ENCODE measurements around the gene UBE2I.
A peak's percentile ranks its signal among the peaks of the same experiment; 100 is the strongest.

Gene UBE2I

GRCh38 chr16:1345651-1346421, 36.4 kb downstream of the UBE2I start:
- DNase-seq, result no peak

DNA sequence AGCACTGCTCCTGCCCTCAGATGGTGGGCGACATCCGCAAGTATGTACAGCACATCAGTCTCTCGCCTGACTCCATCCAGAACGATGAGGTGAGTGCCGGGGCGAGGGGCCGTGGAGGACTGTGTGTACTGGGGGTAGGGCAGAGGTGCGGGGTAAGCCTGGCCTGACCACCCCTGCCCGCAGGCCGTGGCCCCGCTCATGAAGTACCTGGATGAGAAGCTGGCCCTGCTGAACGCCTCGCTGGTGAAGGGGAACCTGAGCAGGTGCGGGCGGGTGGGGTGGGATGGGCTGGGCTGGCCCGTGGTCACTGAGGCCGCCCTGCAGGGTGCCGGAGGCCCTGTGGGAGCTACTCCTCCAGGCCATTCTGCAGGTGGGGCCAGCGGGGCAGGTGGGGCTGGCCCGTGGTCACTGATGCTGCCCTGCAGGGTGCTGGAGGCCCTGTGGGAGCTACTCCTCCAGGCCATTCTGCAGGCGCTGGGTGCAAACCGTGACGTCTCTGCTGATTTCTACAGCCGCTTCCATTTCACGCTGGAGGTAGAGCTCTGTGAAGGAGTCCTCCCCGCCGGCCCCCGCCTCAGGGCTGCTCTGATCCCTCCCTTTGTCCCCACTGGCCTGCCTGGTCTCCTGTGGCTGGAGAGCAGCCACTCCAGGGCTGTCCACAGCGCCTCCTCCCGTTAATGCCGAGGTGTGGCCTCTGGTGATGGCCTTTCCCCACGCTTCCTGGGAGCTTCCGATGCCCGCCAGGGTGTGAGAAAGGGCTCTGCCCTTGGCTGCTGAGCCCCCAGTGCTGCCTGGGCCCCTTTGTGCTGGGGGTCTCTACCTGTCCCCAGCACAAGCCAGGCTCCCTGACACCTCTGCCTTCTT, 37.2 kb downstream of the UBE2I start:
- no peak for DNase-seq

DNA sequence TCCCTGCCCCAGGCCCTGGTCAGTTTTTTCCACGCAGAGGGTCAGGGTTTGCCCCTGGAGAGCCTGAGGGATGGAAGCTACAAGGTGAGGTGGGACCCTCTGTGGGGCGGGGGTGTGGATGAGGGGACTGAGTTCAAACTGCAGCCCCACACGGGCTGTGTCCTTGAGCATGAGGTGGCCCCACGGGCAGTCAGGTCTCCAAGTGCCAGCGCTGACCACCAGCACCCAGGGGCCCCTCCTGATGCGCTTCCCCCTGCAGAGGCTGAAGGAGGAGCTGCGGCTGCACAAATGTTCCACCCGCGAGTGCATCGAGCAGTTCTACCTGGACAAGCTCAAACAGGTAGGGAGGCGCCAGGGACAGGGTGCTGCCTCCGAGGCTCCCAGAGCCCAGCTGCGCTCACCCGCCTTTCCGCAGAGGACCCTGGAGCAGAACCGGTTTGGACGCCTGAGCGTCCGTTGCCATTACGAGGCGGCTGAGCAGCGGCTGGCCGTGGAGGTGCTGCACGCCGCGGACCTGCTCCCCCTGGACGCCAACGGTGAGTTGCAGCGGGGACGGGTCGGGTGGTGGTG, 37.9 kb downstream of the UBE2I start:
- no peak for DNase-seq

- no peak for DNase-seq
Measured at GRCh38 chr16:1347962-1348361, 38.5 kb downstream of the UBE2I start.

DNA sequence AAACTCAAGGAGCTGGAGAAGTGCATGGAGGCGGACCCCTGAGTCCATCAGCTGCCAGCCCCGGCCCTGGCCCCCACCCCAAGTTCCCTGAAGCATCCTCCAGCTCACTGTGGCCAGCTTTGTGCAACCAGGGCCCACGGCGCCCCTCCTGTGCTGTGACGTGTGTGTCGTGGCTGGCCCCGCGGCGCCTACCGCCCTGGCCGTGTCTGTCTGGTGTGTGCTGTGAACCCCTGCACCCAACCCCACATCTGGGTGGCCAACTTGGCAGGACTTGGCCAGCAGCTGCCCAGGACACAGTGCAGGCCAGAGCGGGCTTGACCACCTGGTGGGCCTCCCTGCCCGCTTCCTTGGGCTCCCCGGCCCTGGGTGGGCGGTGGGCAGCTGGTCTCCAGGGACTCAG, 39.0 kb downstream of the UBE2I start:
- no peak for DNase-seq

DNA sequence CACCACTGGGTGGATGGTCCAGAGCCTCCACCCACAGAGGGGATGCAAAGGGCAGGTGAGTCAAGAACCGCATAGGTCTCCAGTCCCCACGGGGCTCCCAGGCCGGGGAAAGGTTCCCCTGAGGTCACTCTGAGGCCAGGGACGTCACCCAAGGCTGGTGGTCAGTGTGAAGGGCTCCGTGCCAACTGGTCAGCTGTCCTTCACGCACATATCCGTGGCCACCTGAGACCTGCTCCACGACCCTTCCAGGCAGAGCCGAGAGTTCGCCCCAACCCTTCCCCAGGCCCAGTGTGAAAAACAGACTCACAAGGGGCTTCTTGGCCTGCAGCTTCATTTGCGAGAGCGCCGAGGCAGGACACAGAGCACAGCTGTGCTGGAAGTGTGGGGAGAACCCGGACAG, 39.5 kb downstream of the UBE2I start:
- no peak for DNase-seq

- no peak for DNase-seq
Measured at GRCh38 chr16:1349351-1349750, 39.9 kb downstream of the UBE2I start.

- no peak for DNase-seq
Measured at GRCh38 chr16:1349951-1350350, 40.5 kb downstream of the UBE2I start.

- DNase-seq, result no peak
Measured at GRCh38 chr16:1350691-1351090, 41.3 kb downstream of the UBE2I start.

- no peak for DNase-seq
Measured at GRCh38 chr16:1351215-1351581, 41.8 kb downstream of the UBE2I start.

- DNase-seq, result peak; percentile 83
Measured at GRCh38 chr16:1351582-1352362, 42.3 kb downstream of the UBE2I start, which contains the start of the genes GNPTG and TSR3. TSS of gene GNPTG (plus strand) at chr16:1351931. CDS start at chr16:1351966, 35 bp downstream. TSS of gene TSR3 (minus strand) at chr16:1351878. CDS start at chr16:1351804, 74 bp downstream.

- no peak for DNase-seq
Measured at GRCh38 chr16:1354815-1355540, 45.5 kb downstream of the UBE2I start.

GRCh38 chr16:1355591-1355990, 46.2 kb downstream of the UBE2I start:
- no peak for DNase-seq

- DNase-seq, result no peak
Measured at GRCh38 chr16:1356061-1356900, 46.8 kb downstream of the UBE2I start.

- no peak for DNase-seq
Measured at GRCh38 chr16:1357906-1358566, 48.6 kb downstream of the UBE2I start.

GRCh38 chr16:1361685-1362360, 52.4 kb downstream of the UBE2I start:
- no peak for DNase-seq

DNA sequence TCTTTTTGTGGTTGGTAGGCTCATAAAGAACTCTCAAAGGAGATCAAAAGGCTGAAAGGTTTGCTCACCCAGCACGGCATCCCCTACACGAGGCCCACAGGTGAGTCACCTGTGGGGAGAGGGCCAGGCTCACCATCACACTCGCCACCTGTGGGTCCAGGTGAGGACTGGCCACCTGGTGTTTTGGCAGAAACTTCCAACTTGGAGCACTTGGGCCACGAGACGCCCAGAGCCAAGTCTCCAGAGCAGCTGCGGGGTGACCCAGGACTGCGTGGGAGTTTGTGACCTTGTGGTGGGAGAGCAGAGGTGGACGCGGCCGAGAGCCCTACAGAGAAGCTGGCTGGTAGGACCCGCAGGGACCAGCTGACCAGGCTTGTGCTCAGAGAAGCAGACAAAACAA, 53.4 kb downstream of the UBE2I start:
- DNase-seq, result no peak

DNA sequence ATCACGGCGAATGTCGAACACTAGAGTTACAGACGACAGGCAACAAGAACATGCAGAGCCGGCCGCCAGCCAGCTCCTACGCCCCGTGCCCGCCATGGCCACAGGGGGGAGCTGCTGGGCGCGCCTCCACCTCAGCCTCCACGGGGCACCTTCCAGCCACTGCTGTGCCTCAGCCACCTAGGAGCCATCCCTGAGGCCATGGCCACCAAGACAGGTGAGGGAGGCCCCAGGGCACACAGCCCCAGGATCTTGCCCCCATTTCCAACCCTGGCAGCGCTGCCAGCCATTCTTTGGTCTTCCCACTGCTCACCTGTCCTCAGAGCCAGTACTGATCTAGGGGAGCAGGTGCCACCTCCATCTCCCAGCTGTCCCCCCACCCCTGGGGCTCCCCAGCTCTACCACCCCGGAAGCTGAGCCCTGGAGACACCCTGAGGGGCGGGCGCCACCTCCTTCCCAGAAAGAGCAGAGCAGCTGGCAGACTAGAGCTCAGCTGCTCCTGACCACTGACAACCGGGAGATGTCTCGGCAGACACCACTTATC, 54.1 kb downstream of the UBE2I start:
- peak; percentile 19 for DNase-seq

DNA sequence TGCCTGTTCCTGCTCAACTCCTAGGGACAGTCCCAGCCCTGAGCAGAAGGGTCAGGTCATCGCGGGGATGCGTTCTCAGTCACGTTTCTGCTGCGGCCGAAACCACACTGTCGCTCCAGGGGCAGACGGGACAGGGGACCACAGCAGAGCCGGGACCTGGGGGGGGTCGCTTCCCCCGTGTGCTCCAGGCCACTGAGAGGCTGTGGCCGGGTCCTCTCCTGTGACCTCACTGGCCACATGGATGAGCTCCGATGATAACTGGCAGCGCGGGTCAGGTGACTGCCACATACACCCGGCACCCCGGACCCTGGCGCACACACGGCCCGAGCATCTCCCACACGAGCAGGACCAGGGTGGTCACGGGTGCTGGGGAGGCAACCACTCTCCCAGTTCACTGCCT, 55.1 kb downstream of the UBE2I start:
- DNase-seq, result no peak
